ENCODE results near the gene MAPK1IP1L. TPM values are rescaled to one million over a fixed set of nuclear protein-coding genes. Genes with fewer than 3 reads are reported as not detected.

MAPK1IP1L gene
- total RNA-seq, 6 experiments from 2014 or later: 21.2 to 49.8 (median 34.6) TPM

DNA sequence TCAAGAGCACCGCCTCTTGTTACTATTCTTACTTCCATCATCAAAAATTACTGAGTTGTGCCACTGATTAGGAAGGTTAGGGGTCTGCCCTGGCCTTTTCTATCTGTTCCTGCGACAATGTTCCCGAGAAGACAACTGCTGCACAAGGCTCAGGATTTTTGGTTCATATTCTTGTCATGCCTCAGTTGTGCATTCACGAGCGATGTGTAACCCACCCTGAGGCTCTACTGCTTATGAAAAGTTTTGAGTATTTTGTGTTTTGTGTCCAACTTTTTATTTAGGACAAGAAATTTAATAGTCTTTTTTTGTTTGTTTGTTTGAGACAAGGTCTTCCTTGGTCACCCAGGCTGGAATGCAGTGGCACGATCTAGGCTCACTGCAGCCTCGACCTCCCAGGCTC lies 54.5 kb downstream of the MAPK1IP1L start:
- WGBS (ENCODE audit: insufficient coverage, low coverage, low lambda C conversion rate, missing lambda C conversion rate): 84% methylated on average over 7 of the region's 7 CpGs

DNA sequence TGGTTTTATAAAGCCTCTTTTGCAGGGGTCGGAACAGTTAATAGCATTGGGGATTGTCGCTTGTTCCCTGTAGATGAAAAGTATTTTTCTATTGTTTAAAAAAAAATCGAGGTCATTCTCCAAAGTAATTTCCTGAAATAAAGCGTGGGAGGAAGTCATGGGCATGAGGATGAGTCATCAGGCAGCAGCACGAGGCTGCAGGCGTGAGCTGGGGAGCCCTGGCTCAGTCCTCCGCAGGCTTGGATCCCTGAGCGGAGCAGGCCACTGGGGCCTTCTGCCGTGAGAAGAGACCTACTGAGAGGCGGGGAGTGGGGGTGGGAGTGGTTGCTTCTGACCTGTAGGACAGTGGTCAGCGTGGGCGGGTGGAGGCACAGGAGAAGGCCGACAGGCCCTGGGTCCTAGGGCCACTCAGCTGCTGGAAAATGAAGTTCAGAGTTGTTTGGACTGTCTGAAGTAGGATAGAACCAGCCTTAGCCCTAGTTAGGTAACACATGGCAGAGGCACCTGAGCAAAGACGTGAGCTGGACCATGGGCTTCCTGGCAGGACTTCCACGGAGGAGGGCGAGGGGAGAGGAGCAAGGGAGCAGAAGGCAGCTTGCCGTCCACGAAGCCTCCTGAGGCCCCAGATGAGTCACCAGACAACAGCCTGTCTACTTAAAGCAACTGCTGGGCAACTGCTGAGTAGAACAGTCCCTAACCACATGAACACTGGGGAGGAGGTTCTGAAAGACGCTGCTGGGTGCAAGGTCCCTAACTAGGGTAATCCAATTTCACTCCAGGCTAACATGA lies 56.5 kb downstream of the MAPK1IP1L start:
- DNase-seq (peak; percentile 60 to 82 (median 79)), ATAC-seq (peak; percentile 84 to 92 (median 88))
- no peak for TF ChIP-seq POLR2A (IDR thresholded peaks at IDR 0.05)
- TF ChIP-seq, protein P1, sequence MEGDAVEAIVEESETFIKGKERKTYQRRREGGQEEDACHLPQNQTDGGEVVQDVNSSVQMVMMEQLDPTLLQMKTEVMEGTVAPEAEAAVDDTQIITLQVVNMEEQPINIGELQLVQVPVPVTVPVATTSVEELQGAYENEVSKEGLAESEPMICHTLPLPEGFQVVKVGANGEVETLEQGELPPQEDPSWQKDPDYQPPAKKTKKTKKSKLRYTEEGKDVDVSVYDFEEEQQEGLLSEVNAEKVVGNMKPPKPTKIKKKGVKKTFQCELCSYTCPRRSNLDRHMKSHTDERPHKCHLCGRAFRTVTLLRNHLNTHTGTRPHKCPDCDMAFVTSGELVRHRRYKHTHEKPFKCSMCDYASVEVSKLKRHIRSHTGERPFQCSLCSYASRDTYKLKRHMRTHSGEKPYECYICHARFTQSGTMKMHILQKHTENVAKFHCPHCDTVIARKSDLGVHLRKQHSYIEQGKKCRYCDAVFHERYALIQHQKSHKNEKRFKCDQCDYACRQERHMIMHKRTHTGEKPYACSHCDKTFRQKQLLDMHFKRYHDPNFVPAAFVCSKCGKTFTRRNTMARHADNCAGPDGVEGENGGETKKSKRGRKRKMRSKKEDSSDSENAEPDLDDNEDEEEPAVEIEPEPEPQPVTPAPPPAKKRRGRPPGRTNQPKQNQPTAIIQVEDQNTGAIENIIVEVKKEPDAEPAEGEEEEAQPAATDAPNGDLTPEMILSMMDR (IDR thresholded peaks at IDR 0.05): no peak
- H3K36me3 ChIP-seq: no peaks in the 10 kb centered on the region
- H3K4me1 ChIP-seq: no peaks in the 10 kb centered on the region
- WGBS (ENCODE audit: insufficient coverage, low coverage, low lambda C conversion rate, missing lambda C conversion rate): 39% methylated on average over 8 of the region's 19 CpGs
- no peaks in the 10 kb centered on the region for H3K27me3 ChIP-seq
- H3K27ac ChIP-seq: peak overlapping the region; percentile 66 to 86 (median 74)
- H3K4me3 ChIP-seq: no peak overlapping the region
- peaks cover 0 to 3% (median 0%) of the 10 kb centered on the region in 4 donors for H3K9me3 ChIP-seq
- intact Hi-C loops (cut with DNase I): no loop called here

More for the DNA sequence above, 54.5 kb downstream of the MAPK1IP1L start:
- no peaks in the 10 kb centered on the region for H3K36me3 ChIP-seq
- no peaks in the 10 kb centered on the region for H3K27me3 ChIP-seq
- peaks cover 0 to 3% (median 0%) of the 10 kb centered on the region in 4 donors for H3K9me3 ChIP-seq
- DNase-seq (no peak), ATAC-seq (no peak)
- H3K4me3 ChIP-seq: no peak overlapping the region
- intact Hi-C loops (cut with DNase I): no loop called here
- TF ChIP-seq POLR2A (IDR thresholded peaks at IDR 0.05): no peak
- TF ChIP-seq, protein P1 (IDR thresholded peaks at IDR 0.05): no peak
- no peak overlapping the region for H3K27ac ChIP-seq
- peaks cover 0 to 11% (median 3%) of the 10 kb centered on the region in 4 donors for H3K4me1 ChIP-seq

DNA sequence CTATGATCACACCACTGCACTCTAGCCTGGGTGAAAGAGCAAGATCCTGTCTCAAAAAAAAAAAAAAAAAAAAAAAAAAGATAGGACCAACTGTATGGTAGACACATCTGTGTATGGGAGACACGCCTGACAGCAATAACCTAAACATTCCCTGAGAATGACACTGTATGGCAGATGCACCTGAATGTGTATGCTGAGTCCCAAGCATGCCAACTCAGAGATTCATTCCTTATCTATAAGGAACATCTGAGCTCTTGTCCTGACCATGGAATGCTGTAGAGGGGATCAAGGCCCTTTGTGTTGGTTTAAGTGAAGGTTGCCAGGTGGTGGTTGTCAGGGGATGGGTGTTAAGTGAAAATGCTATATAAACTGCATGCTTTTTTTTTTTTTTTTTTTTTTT lies 58.4 kb downstream of the MAPK1IP1L start:
- no peak overlapping the region for H3K4me3 ChIP-seq
- no peak overlapping the region for H3K27ac ChIP-seq
- no peak for TF ChIP-seq POLR2A (IDR thresholded peaks at IDR 0.05)
- TF ChIP-seq, protein P1 (IDR thresholded peaks at IDR 0.05): no peak
- no CpG with 5 or more reads among the region's 1 CpG for WGBS (ENCODE audit: insufficient coverage, low coverage, low lambda C conversion rate, missing lambda C conversion rate)
- intact Hi-C loops (cut with DNase I): no loop called here
- DNase-seq: no peak
- no peaks in the 10 kb centered on the region for H3K27me3 ChIP-seq
- no peak for ATAC-seq
- H3K4me1 ChIP-seq: no peaks in the 10 kb centered on the region
- H3K36me3 ChIP-seq: no peaks in the 10 kb centered on the region
- peaks cover 0 to 3% (median 0%) of the 10 kb centered on the region in 4 donors for H3K9me3 ChIP-seq

DNA sequence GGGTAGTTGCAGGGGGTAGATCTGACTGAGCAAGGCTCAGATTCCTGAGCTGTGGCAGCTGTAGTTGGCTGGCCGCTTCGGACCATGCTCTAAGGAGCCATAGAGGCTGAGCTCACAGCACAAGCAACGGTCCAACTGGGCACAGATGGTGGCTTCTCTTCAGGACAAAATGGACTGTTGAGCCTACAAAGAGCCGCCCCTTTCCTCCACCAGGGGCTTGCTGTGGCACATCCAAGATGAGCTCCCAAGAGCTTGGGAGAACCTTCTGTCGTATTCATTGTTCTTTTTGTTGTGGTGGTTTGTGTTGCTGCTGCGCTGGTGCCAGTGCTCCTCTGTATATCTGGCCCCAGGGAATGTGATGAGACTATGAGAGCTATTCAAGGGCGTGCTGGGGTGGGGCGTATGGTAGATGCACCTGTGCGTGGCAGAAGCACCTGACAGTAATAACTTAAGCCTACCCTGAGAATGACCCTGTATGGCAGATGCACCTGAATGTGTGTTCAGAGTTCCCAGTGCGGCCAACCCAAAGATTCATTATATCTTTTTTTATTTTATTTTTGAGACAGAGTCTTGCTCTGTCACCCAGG lies 59.8 kb downstream of the MAPK1IP1L start:
- H3K27me3 ChIP-seq: no peaks in the 10 kb centered on the region
- ATAC-seq (no peak), DNase-seq (no peak)
- H3K27ac ChIP-seq: no peak overlapping the region
- H3K4me3 ChIP-seq: no peak overlapping the region
- intact Hi-C loops (cut with DNase I): no loop called here
- H3K9me3 ChIP-seq: no peaks in the 10 kb centered on the region
- 80% methylated on average over 1 of the region's 10 CpGs for WGBS (ENCODE audit: insufficient coverage, low coverage, low lambda C conversion rate, missing lambda C conversion rate)
- no peaks in the 10 kb centered on the region for H3K4me1 ChIP-seq
- no peaks in the 10 kb centered on the region for H3K36me3 ChIP-seq
- TF ChIP-seq, protein P1 (IDR thresholded peaks at IDR 0.05): no peak
- TF ChIP-seq POLR2A (IDR thresholded peaks at IDR 0.05): no peak
